Measurements from ENCODE around the gene CASZ1. TPM values are rescaled to one million over a fixed set of nuclear protein-coding genes. Genes with fewer than 3 reads are reported as not detected.

The CASZ1 gene
- total and polyA plus RNA-seq, 2 experiments from 2014 or later = 6.2 to 6.7 TPM

DNA sequence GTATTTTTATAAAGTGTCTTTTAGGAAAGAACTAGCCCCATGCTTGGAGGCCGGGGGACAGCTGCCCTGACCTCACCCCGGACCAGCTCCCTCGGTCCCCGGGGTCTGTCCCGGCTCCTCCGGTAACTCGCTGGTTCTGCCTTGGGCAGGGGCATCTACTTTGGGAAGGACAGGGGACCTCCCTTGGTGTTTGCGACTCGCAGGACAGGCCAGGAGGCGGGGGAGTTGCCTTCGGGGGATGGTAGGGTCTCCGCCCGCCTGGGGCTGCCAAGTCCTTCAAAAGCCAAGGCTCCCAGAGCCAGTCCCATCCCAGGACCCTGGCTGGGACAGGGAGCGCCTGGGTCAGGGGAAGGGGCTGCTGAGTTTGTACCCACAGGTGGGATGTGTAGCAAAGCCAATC, 163.8 kb downstream of the CASZ1 start:
- H3K27ac ChIP-seq (ENCODE audit: low read depth) = 0 out of 2 replicates have a peak overlapping the region, but pooled peaks have one; percentile 8
- H3F3A ChIP-seq (replicated peaks; ENCODE audit: low read depth) = 0 out of 2 replicates have a peak, but pooled peaks cover 5% of the 10 kb centered on the region
- DNase-seq (ENCODE audit: low spot score) = peak; percentile 44
- H3K79me2 ChIP-seq (replicated peaks; ENCODE audit: insufficient read depth) = no peaks in the 10 kb centered on the region
- TF ChIP-seq EZH2 (IDR thresholded peaks at IDR 0.05; ENCODE audit: low read depth, unreplicated experiment) = no peak
- TF ChIP-seq, protein P1, sequence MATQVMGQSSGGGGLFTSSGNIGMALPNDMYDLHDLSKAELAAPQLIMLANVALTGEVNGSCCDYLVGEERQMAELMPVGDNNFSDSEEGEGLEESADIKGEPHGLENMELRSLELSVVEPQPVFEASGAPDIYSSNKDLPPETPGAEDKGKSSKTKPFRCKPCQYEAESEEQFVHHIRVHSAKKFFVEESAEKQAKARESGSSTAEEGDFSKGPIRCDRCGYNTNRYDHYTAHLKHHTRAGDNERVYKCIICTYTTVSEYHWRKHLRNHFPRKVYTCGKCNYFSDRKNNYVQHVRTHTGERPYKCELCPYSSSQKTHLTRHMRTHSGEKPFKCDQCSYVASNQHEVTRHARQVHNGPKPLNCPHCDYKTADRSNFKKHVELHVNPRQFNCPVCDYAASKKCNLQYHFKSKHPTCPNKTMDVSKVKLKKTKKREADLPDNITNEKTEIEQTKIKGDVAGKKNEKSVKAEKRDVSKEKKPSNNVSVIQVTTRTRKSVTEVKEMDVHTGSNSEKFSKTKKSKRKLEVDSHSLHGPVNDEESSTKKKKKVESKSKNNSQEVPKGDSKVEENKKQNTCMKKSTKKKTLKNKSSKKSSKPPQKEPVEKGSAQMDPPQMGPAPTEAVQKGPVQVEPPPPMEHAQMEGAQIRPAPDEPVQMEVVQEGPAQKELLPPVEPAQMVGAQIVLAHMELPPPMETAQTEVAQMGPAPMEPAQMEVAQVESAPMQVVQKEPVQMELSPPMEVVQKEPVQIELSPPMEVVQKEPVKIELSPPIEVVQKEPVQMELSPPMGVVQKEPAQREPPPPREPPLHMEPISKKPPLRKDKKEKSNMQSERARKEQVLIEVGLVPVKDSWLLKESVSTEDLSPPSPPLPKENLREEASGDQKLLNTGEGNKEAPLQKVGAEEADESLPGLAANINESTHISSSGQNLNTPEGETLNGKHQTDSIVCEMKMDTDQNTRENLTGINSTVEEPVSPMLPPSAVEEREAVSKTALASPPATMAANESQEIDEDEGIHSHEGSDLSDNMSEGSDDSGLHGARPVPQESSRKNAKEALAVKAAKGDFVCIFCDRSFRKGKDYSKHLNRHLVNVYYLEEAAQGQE (IDR thresholded peaks at IDR 0.05; ENCODE audit: unreplicated experiment) = no peak
- TF ChIP-seq, protein P2, sequence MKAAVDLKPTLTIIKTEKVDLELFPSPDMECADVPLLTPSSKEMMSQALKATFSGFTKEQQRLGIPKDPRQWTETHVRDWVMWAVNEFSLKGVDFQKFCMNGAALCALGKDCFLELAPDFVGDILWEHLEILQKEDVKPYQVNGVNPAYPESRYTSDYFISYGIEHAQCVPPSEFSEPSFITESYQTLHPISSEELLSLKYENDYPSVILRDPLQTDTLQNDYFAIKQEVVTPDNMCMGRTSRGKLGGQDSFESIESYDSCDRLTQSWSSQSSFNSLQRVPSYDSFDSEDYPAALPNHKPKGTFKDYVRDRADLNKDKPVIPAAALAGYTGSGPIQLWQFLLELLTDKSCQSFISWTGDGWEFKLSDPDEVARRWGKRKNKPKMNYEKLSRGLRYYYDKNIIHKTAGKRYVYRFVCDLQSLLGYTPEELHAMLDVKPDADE (IDR thresholded peaks at IDR 0.05) = no peak
- TF ChIP-seq ZNF331 (CRISPR knock-in tag; IDR thresholded peaks at IDR 0.05; ENCODE audit: low read depth) = no peak
- no peak for TF ChIP-seq CREB1 (CRISPR knock-in tag; IDR thresholded peaks at IDR 0.05; ENCODE audit: low read depth)
- no peaks in the 10 kb centered on the region for H3K9me2 ChIP-seq (ENCODE audit: insufficient read depth)
- H4K20me1 ChIP-seq (replicated peaks; ENCODE audit: insufficient read depth) = no peaks in the 10 kb centered on the region
- Mint-ChIP-seq H3K27me3 (ENCODE audit: insufficient read depth, low read depth, poor library complexity) (peaks cover 12% of the 10 kb centered on the region), H3K4me1 (peaks cover 32% of the 10 kb centered on the region), H3K36me3 (ENCODE audit: low read depth) (no peaks in the 10 kb centered on the region), H3K9me3 (no peaks in the 10 kb centered on the region), H3K4me3 (no peak overlapping the region), H3K27ac (no peak overlapping the region)
- no peak overlapping the region for H2AFZ ChIP-seq
- H3K27me3 ChIP-seq (ENCODE audit: insufficient read depth) = peaks cover 9% of the 10 kb centered on the region
- H3K4me1 ChIP-seq (ENCODE audit: insufficient read depth) = peaks cover 25% of the 10 kb centered on the region
- peak; percentile 20 for ATAC-seq
- H3K4me3 ChIP-seq = 0 out of 2 replicates have a peak overlapping the region, but pooled peaks have one; percentile 13
- H3K4me2 ChIP-seq = peak overlapping the region; percentile 72
- no peaks in the 10 kb centered on the region for H3K36me3 ChIP-seq (ENCODE audit: insufficient read depth)

DNA sequence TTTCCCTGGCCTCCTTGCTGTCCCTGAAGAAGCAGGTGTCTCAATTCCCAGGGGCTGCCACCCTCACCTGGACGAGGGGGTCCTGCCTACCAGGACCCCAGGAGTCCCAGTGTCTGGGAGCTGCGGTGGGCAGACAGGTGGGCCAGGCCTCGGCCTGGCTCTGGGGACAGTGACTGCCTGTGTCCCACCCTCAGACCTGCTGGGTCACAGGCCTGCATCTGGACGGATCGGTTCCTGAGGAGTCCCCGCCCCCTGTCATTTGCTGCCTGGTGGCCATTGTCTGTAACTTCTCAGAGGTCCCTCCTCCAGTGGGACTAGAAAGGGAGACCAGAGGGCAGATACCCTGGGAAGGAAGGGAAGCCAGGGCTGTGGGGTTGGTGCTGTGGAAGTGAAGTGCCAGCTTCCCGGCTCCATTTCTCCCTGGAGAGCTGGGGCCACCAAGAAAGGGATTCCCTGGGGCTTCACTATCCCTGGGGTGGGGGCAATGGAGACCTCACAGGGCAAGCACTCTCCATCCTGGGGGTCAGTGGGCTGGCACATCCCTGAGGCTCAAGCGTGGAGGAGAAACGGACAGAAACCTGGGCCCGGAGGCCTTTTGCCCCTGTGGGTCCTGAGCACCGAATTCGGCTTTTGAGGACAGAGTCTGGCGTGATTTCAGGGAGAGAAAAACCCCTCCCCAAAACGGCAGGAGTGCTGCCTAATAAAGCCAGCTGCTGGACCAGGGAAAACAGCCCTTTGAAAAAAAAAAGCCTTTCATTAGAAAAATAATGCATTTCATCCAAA, 164.4 kb downstream of the CASZ1 start:
- Histone ChIP-seq H3K4me1 (ENCODE audit: insufficient read depth) (peaks cover 24% of the 10 kb centered on the region), H3F3A (replicated peaks; ENCODE audit: low read depth) (no peaks in the 10 kb centered on the region), H3K27ac (ENCODE audit: low read depth) (0 out of 2 replicates have a peak overlapping the region, but pooled peaks have one; percentile 32), H3K36me3 (ENCODE audit: insufficient read depth) (no peaks in the 10 kb centered on the region), H3K4me3 (peak overlapping the region; percentile 13; the same call in 1 of the 2 replicates), H3K79me2 (replicated peaks; ENCODE audit: insufficient read depth) (no peaks in the 10 kb centered on the region), H3K27me3 (ENCODE audit: insufficient read depth) (0 out of 2 replicates have a peak, but pooled peaks cover 2% of the 10 kb centered on the region), H2AFZ (no peak overlapping the region), H4K20me1 (replicated peaks; ENCODE audit: insufficient read depth) (no peaks in the 10 kb centered on the region), H3K4me2 (peak overlapping the region; percentile 72), H3K9me2 (ENCODE audit: insufficient read depth) (no peaks in the 10 kb centered on the region)
- peak; percentile 16 for ATAC-seq
- Mint-ChIP-seq H3K4me3 (peak overlapping the region; percentile 30; the same call in 2 of the 3 replicates), H3K27me3 (ENCODE audit: insufficient read depth, low read depth, poor library complexity) (peaks cover 12% of the 10 kb centered on the region), H3K9me3 (no peaks in the 10 kb centered on the region), H3K27ac (no peak overlapping the region; the same call in 1 of the 2 replicates), H3K36me3 (ENCODE audit: low read depth) (no peaks in the 10 kb centered on the region), H3K4me1 (peaks cover 32% of the 10 kb centered on the region)
- peak; percentile 53 for DNase-seq (ENCODE audit: low spot score)
- TF ChIP-seq, protein P1 (IDR thresholded peaks at IDR 0.05; ENCODE audit: unreplicated experiment) = no peak
- TF ChIP-seq EZH2 (IDR thresholded peaks at IDR 0.05; ENCODE audit: low read depth, unreplicated experiment) (no peak), POLR2AphosphoS5 (IDR thresholded peaks at IDR 0.05; ENCODE audit: low read depth) (no peak), ZNF114 (CRISPR knock-in tag; IDR thresholded peaks at IDR 0.05) (no peak), ZNF331 (CRISPR knock-in tag; IDR thresholded peaks at IDR 0.05; ENCODE audit: low read depth) (no peak), CTCF (conservative IDR thresholded peaks at IDR 0.05; ENCODE audit: low read depth in 2 of 2) (no peak), EZH2phosphoT487 (IDR thresholded peaks at IDR 0.05; ENCODE audit: unreplicated experiment) (no peak), JUNB (IDR thresholded peaks at IDR 0.05; ENCODE audit: unreplicated experiment) (no peak), CREB1 (CRISPR knock-in tag; IDR thresholded peaks at IDR 0.05; ENCODE audit: low read depth) (no peak)
- TF ChIP-seq, protein P2 (IDR thresholded peaks at IDR 0.05) = no peak
